ENCODE results near the gene TULP1. TPM values are rescaled to one million over a fixed set of nuclear protein-coding genes. Genes with fewer than 3 reads are reported as not detected.

TULP1 gene
- total and polyA plus RNA-seq, 2 experiments from 2014 or later = 0.39 TPM; not detected in 1

GRCh38 chr6:35552285-35552917, 39.7 kb upstream of the TULP1 start:
- TF ChIP-seq EZH2 (IDR thresholded peaks at IDR 0.05; ENCODE audit: borderline replicate concordance) (no peak), CTCF (IDR thresholded peaks at IDR 0.05; ENCODE audit: poor library complexity) (peak; percentile 49)
- Histone ChIP-seq H4K20me1 (ENCODE audit: insufficient read depth, poor library complexity, severe bottlenecking) (no peaks in the 10 kb centered on the region), H3K4me2 (no peak overlapping the region), H3K27ac (no peak overlapping the region), H3K9me2 (replicated peaks; ENCODE audit: insufficient read depth) (no peaks in the 10 kb centered on the region), H3K27me3 (no peaks in the 10 kb centered on the region), H3K4me3 (no peak overlapping the region), H3K4me1 (ENCODE audit: insufficient read depth) (no peaks in the 10 kb centered on the region), H3K79me2 (no peaks in the 10 kb centered on the region), H3K9me3 (ENCODE audit: low read depth) (no peaks in the 10 kb centered on the region), H2AFZ (no peak overlapping the region), H3K36me3 (replicated peaks; ENCODE audit: insufficient read depth, low read depth) (no peaks in the 10 kb centered on the region)
- 78% methylated on average over 5 of the region's 5 CpGs for WGBS (ENCODE audit: low lambda C conversion rate, missing lambda C conversion rate)
- DNase-seq (ENCODE audit: low spot score) = peak; percentile 24

- Histone ChIP-seq H3K9me3 (ENCODE audit: low read depth) (no peaks in the 10 kb centered on the region), H3K4me1 (ENCODE audit: insufficient read depth) (no peaks in the 10 kb centered on the region), H3K36me3 (replicated peaks; ENCODE audit: insufficient read depth, low read depth) (no peaks in the 10 kb centered on the region), H3K27me3 (no peaks in the 10 kb centered on the region), H3K4me2 (no peak overlapping the region), H4K20me1 (ENCODE audit: insufficient read depth, poor library complexity, severe bottlenecking) (no peaks in the 10 kb centered on the region), H2AFZ (no peak overlapping the region), H3K79me2 (no peaks in the 10 kb centered on the region), H3K4me3 (no peak overlapping the region), H3K27ac (no peak overlapping the region), H3K9me2 (replicated peaks; ENCODE audit: insufficient read depth) (no peaks in the 10 kb centered on the region)
- DNase-seq (ENCODE audit: low spot score) = no peak
- 84% methylated on average over 1 of the region's 1 CpG for WGBS (ENCODE audit: low lambda C conversion rate, missing lambda C conversion rate)
- TF ChIP-seq CTCF (IDR thresholded peaks at IDR 0.05; ENCODE audit: poor library complexity) (no peak), EZH2 (IDR thresholded peaks at IDR 0.05; ENCODE audit: borderline replicate concordance) (no peak), EZH2phosphoT487 (IDR thresholded peaks at IDR 0.05; ENCODE audit: low read depth, severe bottlenecking, unreplicated experiment) (no peak)
These were observed 37.7 kb upstream of the TULP1 start for GRCh38 chr6:35550437-35550836.

- no peaks in the 10 kb centered on the region for H3K79me2 ChIP-seq
- TF ChIP-seq EZH2 (IDR thresholded peaks at IDR 0.05; ENCODE audit: borderline replicate concordance) (no peak), CTCF (IDR thresholded peaks at IDR 0.05; ENCODE audit: poor library complexity) (no peak), EZH2phosphoT487 (IDR thresholded peaks at IDR 0.05; ENCODE audit: low read depth, severe bottlenecking, unreplicated experiment) (no peak)
- no peaks in the 10 kb centered on the region for H3K4me1 ChIP-seq (ENCODE audit: insufficient read depth)
- H3K9me2 ChIP-seq (replicated peaks; ENCODE audit: insufficient read depth) = no peaks in the 10 kb centered on the region
- DNase-seq (ENCODE audit: low spot score) = no peak
- H3K4me3 ChIP-seq = no peak overlapping the region
- H3K36me3 ChIP-seq (replicated peaks; ENCODE audit: insufficient read depth, low read depth) = no peaks in the 10 kb centered on the region
- no peaks in the 10 kb centered on the region for H3K9me3 ChIP-seq (ENCODE audit: low read depth)
- H3K27ac ChIP-seq = no peak overlapping the region
- H2AFZ ChIP-seq = no peak overlapping the region
- peak overlapping the region; percentile 49 for H3K4me2 ChIP-seq
- H3K27me3 ChIP-seq = no peaks in the 10 kb centered on the region
- no peaks in the 10 kb centered on the region for H4K20me1 ChIP-seq (ENCODE audit: insufficient read depth, poor library complexity, severe bottlenecking)
- 27% methylated on average over 6 of the region's 6 CpGs for whole genome bisulfite sequencing (ENCODE audit: low lambda C conversion rate, missing lambda C conversion rate)
These were observed 35.0 kb upstream of the TULP1 start for GRCh38 chr6:35547676-35548075.
